T-helper 2 cell treated with Interferon-gamma antibody and Interleukin-4, amounts not matched to agents 5 μg/mL and 100 μg/mL, for 36 hours (primary cell): ENCODE results near the gene TTLL11.

ENCODE experiments used
- DNase-seq: peaks from one replicate; pipeline ENCODE4 v3.0.0; 2021; ENCODE audit warnings: low spot score
- H3K27ac Mint-ChIP-seq: one replicate; pipeline ENCODE4 v1.8.0; 2021; ENCODE audit warnings: mild to moderate bottlenecking, mixed read lengths
- H3K27me3 Mint-ChIP-seq: one replicate; pipeline ENCODE4 v1.8.0; 2021; ENCODE audit warnings: low read depth, mixed read lengths
- H3K36me3 Mint-ChIP-seq: one replicate; pipeline ENCODE4 v1.8.0; 2021; ENCODE audit warnings: low read depth, mixed read lengths
- H3K4me1 Mint-ChIP-seq: one replicate; pipeline ENCODE4 v1.8.0; 2021; ENCODE audit warnings: low read depth, mixed read lengths
- H3K4me3 Mint-ChIP-seq: one replicate; pipeline ENCODE4 v1.8.0; 2022; ENCODE audit warnings: mild to moderate bottlenecking, moderate library complexity, mixed read lengths
- H3K9me3 Mint-ChIP-seq: one replicate; pipeline ENCODE4 v1.8.0; 2021; ENCODE audit warnings: mixed read lengths

Gene TTLL11

GRCh38 chr9:122051351-122052321, 41.5 kb downstream of the TTLL11 start:
- Mint-ChIP-seq H3K4me1 (peaks cover 5% of the 10 kb centered on the region), H3K27me3 (peaks cover 2% of the 10 kb centered on the region), H3K36me3 (no peaks in the 10 kb centered on the region), H3K27ac (no peak overlapping the region), H3K9me3 (no peaks in the 10 kb centered on the region), H3K4me3 (no peak overlapping the region)
- DNase-seq: peak; percentile 72

- no peak for DNase-seq
- H3K27me3 Mint-ChIP-seq: peaks cover 2% of the 10 kb centered on the region
- H3K4me1 Mint-ChIP-seq: peaks cover 5% of the 10 kb centered on the region
- no peak overlapping the region for H3K4me3 Mint-ChIP-seq
- no peak overlapping the region for H3K27ac Mint-ChIP-seq
- H3K9me3 Mint-ChIP-seq: no peaks in the 10 kb centered on the region
- H3K36me3 Mint-ChIP-seq: no peaks in the 10 kb centered on the region
These were observed 42.9 kb downstream of the TTLL11 start for GRCh38 chr9:122050167-122050566.

DNA sequence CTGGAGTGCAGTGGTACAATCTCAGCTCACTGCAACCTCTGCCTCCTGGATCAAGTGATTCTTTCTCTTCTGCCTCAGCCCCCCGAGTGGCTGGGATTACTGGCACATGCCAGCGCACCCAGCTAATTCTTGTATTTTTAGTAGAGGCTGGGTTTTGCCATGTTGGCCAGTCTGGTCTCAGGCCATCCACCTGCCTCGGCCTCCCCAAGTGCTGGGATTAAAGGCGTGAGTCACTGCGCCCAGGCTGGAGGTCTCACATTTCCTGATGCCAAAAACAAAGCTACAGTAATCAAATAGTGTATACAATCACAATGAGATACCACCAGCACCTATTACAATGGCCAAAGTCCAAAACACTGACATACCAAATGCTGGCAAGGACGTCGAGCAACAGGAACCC, 51.1 kb downstream of the TTLL11 start:
- H3K4me1 Mint-ChIP-seq: no peaks in the 10 kb centered on the region
- H3K36me3 Mint-ChIP-seq: no peaks in the 10 kb centered on the region
- no peak overlapping the region for H3K4me3 Mint-ChIP-seq
- no peak for DNase-seq
- no peak overlapping the region for H3K27ac Mint-ChIP-seq
- no peaks in the 10 kb centered on the region for H3K9me3 Mint-ChIP-seq
- no peaks in the 10 kb centered on the region for H3K27me3 Mint-ChIP-seq

DNA sequence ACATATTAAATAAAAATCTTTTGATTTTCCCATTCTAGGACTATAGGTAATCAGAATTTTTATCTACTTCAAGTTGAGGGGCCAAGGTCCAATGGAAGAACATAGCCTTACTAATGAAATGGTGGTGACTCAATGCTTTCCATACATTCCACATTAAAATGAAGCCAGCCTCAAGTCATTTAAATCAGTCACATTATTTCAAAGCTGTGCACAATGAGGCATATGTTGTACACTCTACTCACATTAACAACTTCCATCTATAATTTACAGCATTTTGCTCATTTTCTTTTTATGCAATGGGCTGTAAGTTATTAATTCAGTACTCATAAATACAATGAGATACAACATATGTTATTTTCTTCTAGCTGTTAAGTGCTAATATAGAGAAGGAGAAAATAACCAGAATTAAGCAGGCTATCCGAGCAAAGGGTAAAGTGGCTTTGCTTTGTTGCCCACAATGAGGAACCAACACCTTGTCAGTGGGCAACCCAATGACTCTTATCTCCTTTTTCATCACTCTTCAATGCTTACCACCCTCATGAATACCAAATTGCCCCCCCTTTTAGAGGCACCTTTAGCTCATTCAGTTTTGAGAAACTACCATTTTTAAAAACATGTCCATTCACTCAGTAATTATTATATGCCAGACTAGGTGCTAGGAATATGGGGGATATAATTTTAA, 52.4 kb downstream of the TTLL11 start:
- no peak for DNase-seq
- Mint-ChIP-seq H3K27me3 (no peaks in the 10 kb centered on the region), H3K4me1 (no peaks in the 10 kb centered on the region), H3K9me3 (no peaks in the 10 kb centered on the region), H3K27ac (no peak overlapping the region), H3K4me3 (no peak overlapping the region), H3K36me3 (no peaks in the 10 kb centered on the region)

- Mint-ChIP-seq H3K27me3 (no peaks in the 10 kb centered on the region), H3K27ac (no peak overlapping the region), H3K36me3 (no peaks in the 10 kb centered on the region), H3K4me1 (no peaks in the 10 kb centered on the region), H3K9me3 (no peaks in the 10 kb centered on the region), H3K4me3 (no peak overlapping the region)
- no peak for DNase-seq
These were observed 53.9 kb downstream of the TTLL11 start for GRCh38 chr9:122039234-122039633.

DNA sequence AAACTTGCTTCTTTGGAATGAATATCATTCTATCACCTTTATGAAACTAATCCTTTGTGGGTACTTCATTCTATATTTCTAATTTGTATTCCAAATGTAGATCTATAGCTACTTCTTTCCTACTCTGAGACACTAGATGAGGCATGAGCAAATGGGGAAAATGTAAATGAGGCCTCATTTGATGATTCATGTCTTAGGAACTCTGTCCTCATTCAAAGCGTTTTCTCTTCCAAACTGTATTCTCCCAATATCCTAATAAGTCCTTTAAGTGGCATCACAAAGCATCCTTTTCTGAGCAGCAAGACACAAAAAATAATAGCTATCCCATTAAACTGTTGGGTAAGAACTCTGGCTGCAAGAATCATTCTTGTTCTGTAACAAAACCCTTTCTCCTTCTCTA, 56.1 kb downstream of the TTLL11 start:
- H3K27me3 Mint-ChIP-seq: no peaks in the 10 kb centered on the region
- no peak for DNase-seq
- H3K4me3 Mint-ChIP-seq: no peak overlapping the region
- no peaks in the 10 kb centered on the region for H3K36me3 Mint-ChIP-seq
- H3K4me1 Mint-ChIP-seq: no peaks in the 10 kb centered on the region
- H3K27ac Mint-ChIP-seq: no peak overlapping the region
- H3K9me3 Mint-ChIP-seq: no peaks in the 10 kb centered on the region

GRCh38 chr9:122036408-122036807, 56.7 kb downstream of the TTLL11 start:
- H3K36me3 Mint-ChIP-seq: no peaks in the 10 kb centered on the region
- H3K9me3 Mint-ChIP-seq: no peaks in the 10 kb centered on the region
- no peaks in the 10 kb centered on the region for H3K27me3 Mint-ChIP-seq

DNA sequence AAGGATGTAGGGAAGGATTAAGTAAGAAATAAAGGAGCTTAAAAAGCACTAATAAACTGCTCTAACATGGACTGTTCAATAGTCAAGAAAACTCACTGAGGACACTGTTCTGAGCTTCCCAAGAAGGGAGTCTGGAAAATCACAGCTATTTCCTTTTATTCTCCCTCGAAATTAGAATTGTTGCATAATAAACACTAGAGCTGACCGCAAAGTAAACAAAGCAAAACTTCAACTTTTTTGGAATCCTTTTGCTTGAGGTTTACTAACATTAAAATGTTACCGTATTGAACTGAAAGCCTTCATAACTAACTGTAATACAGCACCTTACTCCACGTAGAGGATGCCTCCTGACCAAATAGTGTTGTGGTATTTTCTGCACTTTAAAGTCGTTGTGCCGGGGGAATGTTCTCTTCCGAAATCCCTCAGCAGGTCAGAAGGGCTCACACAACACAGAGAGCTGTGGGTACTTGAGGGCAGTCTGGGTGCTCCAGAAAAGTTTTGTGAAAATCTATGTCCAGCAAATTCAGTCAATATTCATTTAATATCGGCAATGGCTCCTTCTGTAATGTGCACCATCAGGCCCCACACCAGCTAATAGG, 59.2 kb downstream of the TTLL11 start:
- Mint-ChIP-seq H3K27ac (no peak overlapping the region), H3K4me1 (no peaks in the 10 kb centered on the region), H3K4me3 (no peak overlapping the region), H3K9me3 (no peaks in the 10 kb centered on the region), H3K27me3 (no peaks in the 10 kb centered on the region), H3K36me3 (no peaks in the 10 kb centered on the region)
- DNase-seq: no peak

More at GRCh38 chr9:122036408-122036807, 56.7 kb downstream of the TTLL11 start:
- no peaks in the 10 kb centered on the region for H3K4me1 Mint-ChIP-seq
- no peak overlapping the region for H3K4me3 Mint-ChIP-seq
- no peak overlapping the region for H3K27ac Mint-ChIP-seq
- DNase-seq: no peak

GRCh38 chr9:122032346-122032745, 60.8 kb downstream of the TTLL11 start:
- Mint-ChIP-seq H3K27me3 (no peaks in the 10 kb centered on the region), H3K9me3 (no peaks in the 10 kb centered on the region), H3K36me3 (no peaks in the 10 kb centered on the region), H3K4me1 (no peaks in the 10 kb centered on the region), H3K4me3 (no peak overlapping the region), H3K27ac (no peak overlapping the region)
- no peak for DNase-seq

DNA sequence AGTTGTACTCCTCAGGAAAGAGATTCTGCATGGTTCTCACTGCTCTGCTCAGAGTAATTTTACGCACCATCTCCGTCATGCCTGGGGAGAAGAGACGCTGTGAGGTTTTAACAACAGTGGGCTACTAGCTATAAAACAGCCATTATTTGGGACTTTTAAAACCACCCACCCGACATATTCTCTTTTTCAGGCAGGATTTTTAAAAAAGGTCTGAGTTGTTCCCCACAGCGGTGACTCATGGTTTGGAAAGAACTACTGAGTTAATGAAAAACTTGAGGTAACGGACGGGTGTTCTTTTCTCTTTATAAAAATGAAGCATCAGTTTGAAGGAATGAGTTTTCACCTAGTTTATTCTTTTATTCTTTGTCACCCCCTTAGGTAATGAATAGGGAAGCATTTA, 61.3 kb downstream of the TTLL11 start:
- no peak overlapping the region for H3K4me3 Mint-ChIP-seq
- H3K4me1 Mint-ChIP-seq: no peaks in the 10 kb centered on the region
- H3K36me3 Mint-ChIP-seq: no peaks in the 10 kb centered on the region

GRCh38 chr9:122031157-122031556, 62.0 kb downstream of the TTLL11 start:
- no peaks in the 10 kb centered on the region for H3K27me3 Mint-ChIP-seq
- no peak overlapping the region for H3K4me3 Mint-ChIP-seq
- H3K27ac Mint-ChIP-seq: no peak overlapping the region
- H3K36me3 Mint-ChIP-seq: no peaks in the 10 kb centered on the region
- DNase-seq: no peak
- no peaks in the 10 kb centered on the region for H3K4me1 Mint-ChIP-seq
- no peaks in the 10 kb centered on the region for H3K9me3 Mint-ChIP-seq

More for the DNA sequence above, 61.3 kb downstream of the TTLL11 start:
- DNase-seq: no peak
- Mint-ChIP-seq H3K27me3 (no peaks in the 10 kb centered on the region), H3K9me3 (no peaks in the 10 kb centered on the region), H3K27ac (no peak overlapping the region)

DNA sequence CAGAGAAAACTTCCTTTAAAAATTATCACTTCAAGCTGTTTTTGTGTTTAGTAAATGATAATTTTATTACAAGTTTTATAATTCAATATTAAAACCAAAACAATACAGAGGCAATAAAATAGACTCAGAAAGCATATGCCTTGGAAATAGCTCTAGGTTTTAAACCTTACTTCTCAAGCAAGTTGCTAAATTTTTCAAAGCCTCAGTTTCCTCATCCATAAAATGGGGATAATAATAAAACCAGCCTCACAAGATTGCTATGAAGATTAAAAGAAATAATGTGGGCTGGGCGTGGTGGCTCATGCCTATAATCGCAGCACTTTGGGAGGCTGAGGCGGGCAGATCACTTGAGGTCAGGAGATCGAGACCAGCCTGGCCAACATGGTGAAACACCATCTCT, 62.8 kb downstream of the TTLL11 start:
- no peak overlapping the region for H3K27ac Mint-ChIP-seq
- H3K27me3 Mint-ChIP-seq: no peaks in the 10 kb centered on the region
- no peaks in the 10 kb centered on the region for H3K9me3 Mint-ChIP-seq
- H3K36me3 Mint-ChIP-seq: no peaks in the 10 kb centered on the region
- no peak for DNase-seq
- H3K4me3 Mint-ChIP-seq: no peak overlapping the region
- H3K4me1 Mint-ChIP-seq: no peaks in the 10 kb centered on the region

DNA sequence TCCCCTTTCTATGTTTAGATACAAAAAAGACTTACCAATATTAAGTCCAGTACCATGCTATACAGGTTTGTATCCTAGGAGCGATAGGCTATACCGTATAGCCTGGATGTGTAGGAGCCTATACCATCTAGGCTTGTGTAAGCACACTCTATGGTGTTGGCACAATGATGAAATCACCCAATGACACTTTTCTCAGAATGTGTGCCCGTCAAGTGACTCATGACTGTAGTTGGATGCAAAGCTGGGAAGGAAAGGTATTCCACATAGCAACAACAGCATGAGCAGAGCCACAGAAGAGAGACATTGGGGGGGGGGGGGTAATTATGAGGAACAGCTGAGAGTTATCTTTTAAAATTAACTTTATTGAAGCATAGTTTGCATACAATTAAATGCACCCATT, 63.2 kb downstream of the TTLL11 start:
- no peak overlapping the region for H3K4me3 Mint-ChIP-seq
- no peaks in the 10 kb centered on the region for H3K4me1 Mint-ChIP-seq
- H3K9me3 Mint-ChIP-seq: no peaks in the 10 kb centered on the region
- no peaks in the 10 kb centered on the region for H3K36me3 Mint-ChIP-seq
- no peaks in the 10 kb centered on the region for H3K27me3 Mint-ChIP-seq
- DNase-seq: no peak
- no peak overlapping the region for H3K27ac Mint-ChIP-seq

DNA sequence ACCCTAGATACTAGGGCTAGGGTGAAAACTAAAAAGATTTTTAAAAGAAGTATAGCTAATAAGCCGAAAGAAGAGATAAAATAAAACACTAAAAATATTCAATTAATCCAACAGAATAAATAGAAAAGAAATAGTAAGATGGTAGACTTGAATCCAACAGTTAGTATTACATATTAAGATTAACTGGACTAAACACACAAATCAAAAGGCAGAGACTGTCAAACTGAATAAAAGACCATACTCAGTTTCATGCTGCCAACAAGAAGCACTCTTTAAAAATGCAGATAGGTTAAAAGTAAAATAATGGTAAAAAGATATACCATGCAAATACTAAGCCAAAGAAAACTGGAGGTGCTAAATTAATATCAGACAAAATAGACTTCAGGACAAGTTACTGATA, 65.0 kb downstream of the TTLL11 start:
- no peaks in the 10 kb centered on the region for H3K9me3 Mint-ChIP-seq

More for the DNA sequence above, 65.0 kb downstream of the TTLL11 start:
- H3K4me3 Mint-ChIP-seq: no peak overlapping the region
- DNase-seq: no peak
- peaks cover 3% of the 10 kb centered on the region for H3K27me3 Mint-ChIP-seq
- no peaks in the 10 kb centered on the region for H3K4me1 Mint-ChIP-seq
- H3K36me3 Mint-ChIP-seq: no peaks in the 10 kb centered on the region
- no peak overlapping the region for H3K27ac Mint-ChIP-seq
